ENCODE data around the gene DLX1.
"Not testable (repeated sequence)": the region's sequence is repeated elsewhere in the genome, so short reads cannot be mapped to it uniquely, and the experiment has no call there.

DLX1 gene

DNA sequence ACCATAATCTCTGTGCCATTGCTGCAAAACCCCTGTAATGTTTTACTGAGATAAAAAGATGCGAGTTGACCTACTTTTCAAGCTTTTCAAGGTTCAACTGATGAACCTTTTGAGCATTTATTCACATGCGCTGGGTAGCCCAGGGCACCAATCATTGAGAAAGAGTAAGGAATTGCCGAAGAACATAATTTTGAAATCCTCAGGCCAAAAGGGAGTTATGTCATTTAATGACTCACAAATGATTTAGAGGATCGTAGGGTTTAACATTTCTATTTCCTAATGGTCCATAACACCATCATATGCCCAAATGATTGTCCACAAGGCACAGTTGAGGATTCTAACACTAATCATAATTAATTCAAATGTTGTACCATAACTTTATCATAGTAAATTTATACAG, 20.2 kb upstream of the DLX1 start:
- no peak for DNase-seq (ENCODE audit: low spot score)

DNA sequence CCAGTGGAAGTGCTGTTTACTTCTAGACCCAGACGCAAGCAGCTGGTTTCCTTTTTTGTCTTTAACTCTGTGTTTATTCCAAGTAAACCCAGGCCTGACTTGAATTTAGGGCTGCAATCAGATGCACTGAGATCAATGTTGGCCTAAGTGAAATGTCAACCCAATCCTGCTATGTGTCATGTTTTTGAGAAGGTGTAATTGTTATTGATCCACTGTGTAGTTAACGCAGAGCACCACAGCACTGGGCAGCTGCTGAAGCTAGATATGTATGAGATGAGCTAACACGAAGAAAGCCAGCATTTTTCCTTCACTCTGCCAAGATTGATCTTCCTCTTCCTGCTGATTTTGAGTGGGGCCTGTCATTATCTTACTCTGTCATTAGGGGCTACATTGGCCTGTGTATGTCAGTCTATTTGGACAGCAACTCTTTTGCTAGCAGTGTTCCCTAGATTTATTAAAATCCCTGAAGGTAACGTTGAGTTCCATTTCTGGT, 18.9 kb upstream of the DLX1 start:
- no peak for DNase-seq (ENCODE audit: low spot score)

DNA sequence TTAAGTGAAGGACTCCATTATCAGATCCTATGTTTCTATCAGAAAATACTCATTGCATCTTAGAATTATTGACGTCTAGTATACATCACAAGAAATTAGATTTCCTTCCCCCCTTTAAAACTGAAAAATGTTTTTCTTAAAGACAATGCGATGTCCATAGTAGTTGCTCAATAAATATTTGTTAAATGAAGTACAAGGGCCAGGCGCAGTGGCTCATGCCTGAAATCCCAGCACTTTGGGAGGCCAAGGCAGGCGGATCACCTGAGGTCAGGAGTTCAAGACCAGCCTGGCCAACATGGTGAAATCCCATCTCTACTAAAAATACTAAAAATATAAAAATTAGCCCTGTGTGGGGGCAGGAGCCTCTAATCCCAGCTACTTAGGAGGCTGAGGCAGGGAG, 17.4 kb upstream of the DLX1 start:
- not testable (repeated sequence) for DNase-seq (ENCODE audit: low spot score)

DNA sequence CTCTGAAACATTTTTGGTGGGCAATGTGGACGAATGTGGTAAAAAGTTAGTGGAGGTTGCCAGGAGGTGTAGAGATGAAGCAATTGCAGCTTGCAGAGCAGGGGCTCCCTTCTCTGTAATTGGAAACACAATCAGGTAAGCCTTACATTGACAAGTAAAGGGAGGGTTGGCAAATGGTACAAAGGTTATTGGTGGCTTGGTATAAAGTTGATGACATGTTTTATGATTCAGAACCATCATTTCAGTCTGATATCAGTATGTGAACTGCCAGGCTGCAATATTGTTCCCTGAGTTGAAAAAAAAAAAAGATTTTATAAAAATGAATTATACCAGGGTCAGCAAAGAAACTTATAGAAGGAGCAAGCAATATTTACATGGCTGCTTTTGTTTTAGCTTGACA, 14.4 kb upstream of the DLX1 start:
- DNase-seq (ENCODE audit: low spot score): no peak

DNA sequence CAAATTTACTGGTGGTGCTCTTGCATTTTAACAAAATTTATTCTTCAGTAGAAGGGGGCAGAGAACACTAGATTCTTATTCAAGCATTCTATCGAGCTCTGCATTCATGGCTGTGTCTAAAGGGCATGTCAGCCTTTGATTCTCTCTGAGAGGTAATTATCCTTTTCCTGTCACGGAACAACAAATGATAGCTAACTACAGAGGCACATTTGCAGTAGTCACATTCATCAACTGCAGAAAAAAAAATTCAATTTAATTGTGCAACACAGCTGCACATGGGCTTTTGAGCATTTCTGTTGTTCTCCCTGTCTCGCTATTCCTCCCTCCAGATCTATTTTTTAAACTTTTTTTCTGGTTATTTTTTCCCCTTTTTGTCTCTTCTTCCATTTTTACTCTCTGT, 13.0 kb upstream of the DLX1 start:
- DNase-seq (ENCODE audit: low spot score): no peak

DNA sequence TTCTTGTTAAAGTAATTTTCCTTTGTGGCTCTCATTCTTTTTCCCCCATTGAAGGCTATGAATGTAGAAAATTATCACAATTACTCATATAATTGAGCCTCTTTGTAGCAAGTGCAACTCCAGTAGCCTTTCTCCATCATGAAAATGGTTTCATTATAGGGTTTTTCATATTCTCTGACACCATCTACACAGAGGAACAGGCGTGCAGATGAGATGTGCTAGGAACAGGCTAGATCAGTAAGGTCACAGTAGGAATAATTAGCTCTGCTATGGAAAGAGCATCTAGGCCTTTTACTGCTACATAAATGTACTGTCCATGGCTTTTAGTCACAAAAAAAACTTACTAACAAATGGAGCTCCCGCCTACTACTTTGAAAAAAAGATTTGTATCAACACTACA, 12.6 kb upstream of the DLX1 start:
- no peak for DNase-seq (ENCODE audit: low spot score)

DNA sequence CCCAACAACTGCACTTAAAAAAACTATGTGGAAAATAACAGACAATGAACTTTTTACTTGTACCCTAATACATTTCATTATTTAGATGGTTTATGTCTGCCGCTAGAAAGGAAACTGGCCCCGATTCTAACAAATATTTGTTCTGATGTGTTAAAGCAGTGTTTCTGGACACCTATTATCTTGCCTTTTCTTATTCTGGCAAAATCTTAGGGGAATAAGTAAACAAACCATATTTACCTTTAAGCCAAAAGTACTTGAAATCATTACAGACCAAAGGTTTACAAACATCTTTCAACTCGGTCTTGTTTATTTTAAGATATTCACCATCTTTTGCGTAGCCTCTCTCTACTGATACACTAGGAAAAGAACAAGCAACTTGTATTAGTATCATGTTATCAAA, 11.8 kb upstream of the DLX1 start:
- DNase-seq (ENCODE audit: low spot score): no peak

DNA sequence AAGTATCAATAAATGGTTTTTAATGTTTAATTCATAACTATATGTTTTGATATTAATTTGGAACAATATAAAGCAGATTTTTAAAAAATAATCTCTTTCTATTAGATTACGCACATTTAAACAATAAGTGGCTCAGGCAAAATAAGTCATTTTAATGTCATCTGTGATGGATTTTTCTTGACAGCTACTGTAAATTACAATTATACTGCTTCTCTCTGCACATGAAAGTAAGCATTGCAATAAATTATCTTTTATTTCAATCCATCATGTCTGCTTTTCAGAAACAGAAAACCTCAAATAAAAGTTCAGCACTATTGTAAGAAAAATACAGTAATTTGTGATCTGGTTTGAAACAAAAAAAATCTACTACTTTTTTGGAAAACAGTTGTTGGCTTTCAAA, 11.1 kb upstream of the DLX1 start:
- no peak for DNase-seq (ENCODE audit: low spot score)

DNA sequence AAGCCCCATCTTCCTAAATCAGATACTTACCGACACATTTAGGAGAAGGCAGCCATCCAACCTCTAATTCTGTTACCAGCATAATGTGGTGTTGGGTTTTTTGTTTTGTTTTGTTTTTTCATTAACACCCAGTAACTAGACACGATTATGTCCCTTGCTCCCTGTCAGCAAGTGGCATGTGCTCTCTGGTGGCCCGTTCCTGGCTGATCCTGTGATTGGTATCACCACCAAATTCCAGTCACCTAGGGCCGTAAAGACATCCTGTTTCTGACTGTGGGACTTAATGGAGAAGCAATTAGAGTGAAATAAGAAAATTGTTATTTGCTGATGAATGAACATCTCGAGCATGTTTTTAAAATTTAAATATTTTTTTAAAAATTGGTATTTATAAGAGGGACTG, 5.9 kb upstream of the DLX1 start:
- no peak for DNase-seq (ENCODE audit: low spot score)

DNA sequence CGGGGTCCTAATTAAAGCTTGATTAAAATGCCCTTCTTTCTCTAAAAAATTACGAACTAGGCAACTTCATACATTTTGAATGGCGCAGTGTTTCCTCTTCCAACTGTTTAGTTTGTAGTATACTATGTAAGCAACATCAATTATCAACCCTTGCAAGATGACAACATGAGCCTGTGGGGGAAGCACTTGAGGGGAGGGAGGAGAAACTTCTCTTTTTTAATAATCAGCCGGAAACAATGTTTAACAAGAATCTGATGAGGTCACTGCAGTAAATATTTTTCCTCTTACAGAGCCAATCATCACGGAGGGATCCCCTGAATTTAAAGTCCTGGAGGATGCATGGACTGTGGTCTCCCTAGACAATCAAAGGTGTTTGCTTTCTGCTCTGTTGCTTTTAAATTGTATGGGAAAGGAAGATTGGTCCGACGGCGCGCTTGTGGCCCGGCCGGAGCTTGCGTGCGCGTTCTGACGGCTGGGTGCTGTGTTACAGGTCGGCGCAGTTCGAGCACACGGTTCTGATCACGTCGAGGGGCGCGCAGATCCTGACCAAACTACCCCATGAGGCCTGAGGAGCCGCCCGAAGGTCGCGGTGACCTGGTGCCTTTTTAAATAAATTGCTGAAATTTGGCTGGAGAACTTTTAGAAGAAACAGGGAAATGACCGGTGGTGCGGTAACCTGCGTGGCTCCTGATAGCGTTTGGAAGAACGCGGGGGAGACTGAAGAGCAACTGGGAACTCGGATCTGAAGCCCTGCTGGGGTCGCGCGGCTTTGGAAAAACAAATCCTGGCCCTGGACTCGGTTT, 5.3 kb upstream of the DLX1 start:
- DNase-seq (ENCODE audit: low spot score): peak; percentile 17

DNA sequence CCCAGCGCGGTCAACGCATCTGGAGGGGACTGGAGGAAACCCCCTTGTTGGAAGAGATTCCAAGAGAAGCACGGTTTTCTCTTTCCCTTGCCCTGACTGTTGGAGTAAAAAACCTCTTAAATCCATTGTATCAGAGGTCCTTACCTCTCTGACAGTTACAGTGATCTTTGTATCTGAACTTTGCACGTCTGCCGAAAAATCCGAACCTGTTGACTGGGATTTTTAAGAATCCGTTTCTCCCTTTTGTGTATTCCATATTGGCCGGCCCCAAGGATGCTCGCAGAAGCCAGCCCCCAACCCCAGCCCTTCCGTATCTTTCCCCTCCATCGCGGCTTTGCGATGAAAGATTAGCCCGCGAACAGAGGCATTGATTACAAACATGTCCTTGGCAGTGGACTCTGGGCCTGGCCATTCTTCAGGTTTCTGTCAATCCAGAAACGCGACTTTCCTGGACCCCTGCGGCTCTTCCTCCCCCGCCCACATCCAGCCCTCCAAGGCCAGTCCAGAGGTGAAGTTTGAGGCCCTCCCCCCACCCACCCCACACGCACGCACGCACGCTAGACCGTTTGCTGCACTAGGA, 4.6 kb upstream of the DLX1 start:
- no peak for DNase-seq (ENCODE audit: low spot score)

DNA sequence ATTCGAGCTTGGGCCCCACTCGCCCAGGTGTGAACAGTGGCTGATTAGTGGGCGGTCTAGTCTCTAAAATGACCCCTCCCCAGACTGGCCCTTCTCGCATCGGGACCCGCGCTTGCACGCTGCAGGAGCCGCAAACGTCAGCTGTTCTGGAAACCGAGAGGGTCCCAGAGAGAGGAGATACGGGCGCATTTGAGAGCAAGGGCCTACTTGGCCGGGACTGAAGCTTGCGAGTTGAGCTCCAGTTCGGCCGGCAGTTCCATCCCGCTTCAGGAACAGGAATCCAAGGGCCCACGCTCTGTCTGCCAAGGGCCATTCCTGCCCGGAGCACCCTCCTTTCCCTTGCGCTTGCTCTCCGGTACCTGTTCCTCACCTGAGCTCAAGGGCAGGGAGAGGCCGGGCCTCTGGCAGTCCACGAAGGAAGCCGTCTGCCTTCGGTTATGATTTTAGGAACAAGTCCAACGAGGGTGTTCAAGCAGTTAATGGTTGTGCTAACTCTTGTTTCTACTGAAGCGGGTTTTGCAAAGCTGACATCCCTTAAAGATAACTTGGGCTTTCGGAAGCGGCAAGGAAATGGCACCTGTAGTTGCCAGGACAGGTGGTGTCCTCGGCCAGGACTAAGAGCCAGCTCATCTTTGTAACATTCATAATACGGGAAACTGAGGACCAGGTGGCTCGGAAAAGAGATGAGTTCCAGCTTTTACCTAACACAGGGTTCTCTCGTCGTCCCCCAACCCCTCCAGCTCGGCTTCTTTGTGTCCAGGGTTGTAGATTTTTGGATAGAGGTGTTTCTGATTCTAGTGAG, 3.9 kb upstream of the DLX1 start:
- peak; percentile 8 for DNase-seq (ENCODE audit: low spot score)

DNA sequence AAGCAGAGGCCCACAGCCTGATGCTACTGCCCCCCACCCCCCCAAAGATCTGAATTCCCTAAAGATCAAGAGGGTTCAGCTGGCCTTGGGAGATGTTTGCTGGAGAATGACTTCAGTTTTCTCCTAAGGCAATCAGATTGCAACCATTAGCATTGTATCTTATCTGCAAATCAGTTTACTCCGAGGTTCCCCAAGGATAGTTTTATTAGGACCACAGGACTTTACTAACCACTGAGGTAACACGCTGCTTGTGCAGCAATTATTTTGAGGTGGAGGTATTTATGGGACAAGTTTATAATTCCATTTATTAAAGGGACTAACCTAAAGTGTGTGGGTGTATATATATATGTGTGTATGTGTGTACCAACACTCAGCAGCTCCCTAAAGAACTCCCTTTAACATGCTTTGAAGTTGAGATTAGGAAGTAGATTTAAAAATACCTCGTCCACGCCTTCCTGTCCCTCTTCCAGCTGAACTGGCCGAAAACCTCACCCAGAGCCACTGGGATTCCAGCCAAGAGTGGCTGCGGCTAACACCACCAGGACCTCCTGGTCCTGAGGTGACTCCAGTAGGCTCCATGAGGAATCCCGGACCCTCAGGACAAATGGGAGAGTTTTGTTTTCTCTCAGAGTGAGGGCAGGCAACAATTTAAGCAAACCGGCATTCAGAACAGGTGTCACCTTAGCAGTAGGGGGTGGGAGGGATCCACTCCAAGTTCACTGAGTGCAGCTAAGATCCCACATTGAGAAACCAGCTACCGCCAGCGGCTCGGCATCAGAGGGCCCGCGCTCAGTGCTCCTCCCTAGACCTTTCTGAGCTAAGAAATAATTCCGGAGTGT, 3.0 kb upstream of the DLX1 start:
- DNase-seq (ENCODE audit: low spot score): no peak

DNA sequence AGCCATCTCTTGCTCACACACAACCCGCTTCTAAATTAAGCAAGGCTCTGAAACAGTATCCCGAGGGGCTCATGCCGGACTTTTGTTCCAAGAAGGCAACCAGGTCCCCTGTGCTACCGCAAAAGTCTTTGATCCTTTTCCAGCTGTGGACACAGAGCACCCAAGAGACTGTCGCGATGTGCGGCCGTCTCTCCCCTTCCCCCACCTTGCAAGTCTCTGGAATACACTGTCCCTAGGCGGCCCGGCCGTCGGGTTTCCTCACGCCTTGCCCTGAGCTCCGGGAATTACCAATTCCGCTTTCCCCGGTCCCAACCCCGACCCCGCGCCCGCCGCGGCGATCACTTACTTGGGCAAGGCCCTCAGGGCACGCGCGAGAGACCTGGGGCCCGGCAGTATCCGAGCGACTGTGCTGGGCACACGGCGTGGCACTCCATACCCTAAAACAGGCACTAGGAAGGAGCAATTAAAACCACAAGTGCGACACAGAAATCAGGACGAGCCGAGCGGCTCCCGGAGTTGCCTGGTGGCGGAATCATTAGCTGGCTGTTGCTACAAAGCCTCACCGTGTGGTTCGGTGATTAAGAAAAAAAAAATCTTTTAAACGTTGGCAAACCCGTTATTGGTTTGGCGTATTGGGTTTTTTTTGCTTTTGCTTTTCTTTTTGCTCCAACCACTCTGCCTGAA, 2.2 kb upstream of the DLX1 start:
- DNase-seq (ENCODE audit: low spot score): no peak

DNA sequence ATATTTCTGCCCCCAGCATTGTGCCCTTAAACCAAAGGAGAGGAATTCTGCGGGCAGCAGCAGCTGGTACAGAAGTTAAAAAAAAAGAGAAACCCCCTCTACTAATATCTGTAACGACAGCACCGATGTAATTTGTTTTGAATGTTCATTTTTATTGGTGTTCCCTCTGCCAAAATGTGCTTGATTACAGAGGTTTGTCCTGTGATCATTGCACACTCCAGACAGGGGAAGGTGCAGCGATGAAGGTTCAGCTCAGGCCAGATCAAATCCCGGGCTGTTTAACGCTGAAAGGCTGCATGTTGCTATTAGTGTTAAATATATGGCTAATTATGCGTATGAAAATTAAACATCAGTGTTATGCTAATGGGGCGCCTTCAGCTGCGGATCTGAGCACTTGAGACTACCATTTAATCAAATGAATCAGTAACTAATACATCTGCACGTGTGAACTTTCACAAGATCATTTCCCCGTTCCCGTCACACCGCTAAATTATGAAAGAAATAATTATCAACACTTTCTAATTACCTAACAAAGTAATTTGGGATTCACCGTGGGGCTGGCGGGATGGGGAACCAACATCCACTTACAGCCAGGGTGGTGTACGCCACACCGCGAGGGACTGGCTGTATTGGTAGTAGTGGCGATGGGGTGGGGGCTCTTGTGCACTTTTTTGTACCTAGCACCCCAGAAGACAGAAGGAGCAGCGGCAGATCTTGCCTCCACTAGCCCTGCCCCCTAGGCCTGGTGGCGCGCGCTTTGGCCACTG, 1.5 kb upstream of the DLX1 start:
- no peak for DNase-seq (ENCODE audit: low spot score)

DNA sequence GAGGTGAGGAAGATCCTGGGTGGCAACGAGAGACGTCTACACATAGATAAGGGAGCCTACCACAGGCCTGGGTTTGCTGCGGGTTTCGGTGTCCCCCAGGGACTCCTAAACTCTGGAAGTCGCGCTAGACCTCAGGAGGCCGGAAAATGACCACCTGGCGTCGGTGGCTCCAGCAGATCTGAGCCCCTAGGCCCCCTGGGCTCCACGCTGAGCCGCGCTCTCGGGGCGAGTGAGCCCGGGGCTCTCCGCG, 987 bp upstream of the DLX1 start:
- DNase-seq (ENCODE audit: low spot score): no peak

DNA sequence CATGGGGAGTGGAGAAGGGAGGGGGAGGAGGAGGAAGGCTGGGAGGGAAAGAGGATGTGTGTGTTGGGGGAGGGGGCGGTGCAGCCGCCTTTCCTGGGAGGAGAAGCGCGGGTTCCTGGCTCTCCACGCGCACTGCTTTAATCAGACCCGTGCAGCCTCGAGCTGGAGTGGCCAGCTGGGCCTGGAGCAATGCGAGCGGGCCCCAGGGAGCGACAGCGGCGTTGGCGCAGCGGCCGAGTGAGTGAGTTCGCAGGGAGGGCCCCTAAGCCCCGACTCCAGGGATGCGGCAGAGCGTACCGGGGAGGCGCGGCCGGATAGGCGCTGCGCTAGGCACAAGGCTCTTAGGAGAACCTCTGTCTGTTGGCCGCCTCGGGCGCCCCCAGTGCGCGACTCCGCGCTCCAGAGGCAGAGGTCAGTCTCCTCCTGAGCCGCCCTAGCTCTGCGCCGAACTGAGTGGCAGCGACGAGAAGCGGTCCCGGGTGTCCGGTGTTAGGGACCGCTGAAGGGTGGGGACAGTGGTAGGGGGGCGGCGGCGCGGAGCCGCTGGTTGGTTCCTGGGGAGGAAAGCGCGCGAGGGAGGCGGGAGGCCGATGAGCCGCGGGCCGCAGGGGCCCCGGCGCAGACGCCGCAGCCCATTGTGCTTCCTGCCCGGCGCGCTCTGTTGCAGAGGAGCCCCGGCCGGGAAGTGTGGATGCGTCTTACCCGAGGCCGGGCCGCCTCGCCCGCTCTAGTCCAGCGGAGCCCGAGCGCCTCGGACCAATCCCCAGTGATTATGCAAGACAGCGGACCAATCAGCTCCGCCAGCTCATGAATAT, 455 bp upstream of the DLX1 start:
- DNase-seq (ENCODE audit: low spot score): peak; percentile 87

DNA sequence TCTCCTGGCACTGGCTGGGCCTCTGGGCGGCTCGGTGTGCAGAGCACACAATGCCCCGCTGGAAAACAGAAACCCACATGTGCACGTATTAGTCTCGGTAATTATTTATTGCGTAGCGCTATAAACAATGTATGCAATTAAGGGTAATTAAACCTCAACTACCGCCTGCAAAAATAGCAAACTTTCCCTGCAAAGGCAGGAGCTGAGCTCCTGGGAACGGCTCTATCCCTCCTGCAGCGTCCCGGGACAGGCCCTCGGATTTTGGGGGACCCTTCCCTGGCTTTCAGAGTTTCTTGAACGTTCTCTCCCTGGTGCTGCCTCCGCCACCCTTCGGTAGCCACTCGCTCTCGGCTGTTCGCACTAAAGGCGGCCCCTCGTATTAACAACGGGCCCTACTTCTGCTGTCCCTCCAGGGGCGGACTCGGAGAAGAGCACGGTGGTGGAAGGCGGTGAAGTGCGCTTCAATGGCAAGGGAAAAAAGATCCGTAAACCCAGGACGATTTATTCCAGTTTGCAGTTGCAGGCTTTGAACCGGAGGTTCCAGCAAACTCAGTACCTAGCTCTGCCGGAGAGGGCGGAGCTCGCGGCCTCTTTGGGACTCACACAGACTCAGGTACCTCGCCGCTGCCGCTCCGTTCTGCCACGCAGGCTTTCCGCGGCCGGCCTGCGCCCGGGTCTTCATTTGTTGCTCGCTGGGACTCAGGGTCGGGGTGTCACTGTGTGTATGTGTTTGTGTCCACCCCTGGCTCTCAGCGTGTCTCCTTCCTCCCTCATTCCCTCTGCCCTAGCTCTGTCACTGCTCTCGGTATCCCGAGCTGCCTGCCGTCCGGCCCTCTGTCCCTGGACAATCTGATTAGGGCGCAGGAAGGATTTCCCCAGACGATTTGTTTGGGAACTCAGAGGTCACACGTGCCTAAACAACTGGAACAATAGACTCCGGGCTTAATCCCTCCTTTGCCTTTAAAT, 1.2 kb downstream of the DLX1 start:
- DNase-seq (ENCODE audit: low spot score): no peak

DNA sequence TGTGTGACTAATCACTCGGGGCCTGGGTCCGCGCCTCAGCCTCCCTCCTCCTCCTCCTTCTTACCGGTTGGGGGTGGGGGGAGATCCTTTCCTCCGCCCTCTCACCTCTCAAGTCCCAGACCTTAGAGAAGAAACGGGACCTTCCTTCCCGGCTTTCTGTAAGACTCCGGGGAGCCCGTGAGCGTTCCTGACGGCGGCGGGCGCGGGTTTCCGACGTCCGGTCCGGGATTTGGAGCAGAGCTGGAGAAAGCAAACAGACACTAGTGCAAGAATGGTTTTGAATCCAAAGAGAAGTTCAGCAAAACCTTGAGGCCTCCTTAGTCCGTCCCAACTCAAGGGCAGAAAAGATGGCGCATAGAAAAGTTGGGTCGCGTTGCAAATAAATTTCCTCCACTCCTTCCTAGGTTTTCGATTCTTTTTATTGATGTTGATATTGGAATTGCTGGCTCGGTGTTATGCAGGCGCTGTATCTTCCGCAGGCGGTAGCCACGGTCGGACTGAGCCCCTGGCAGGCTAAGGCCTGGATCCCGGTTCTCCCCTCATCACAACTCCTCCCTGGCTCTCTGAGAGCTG, 2.0 kb downstream of the DLX1 start:
- DNase-seq (ENCODE audit: low spot score): no peak

Measured in germinal center (tissue), 1 donor.